OCI-LY1 (cell line): ENCODE measurements around the gene MICU1.

Experiments used
- H2AFZ ChIP-seq: fragments of 200-600 bp; sonication (generic), shearing (Covaris generic); 2 replicates; pipeline ENCODE4 v1.6.0; 2014; ENCODE audit warnings: antibody characterized with exemption, mild to moderate bottlenecking, low read length
- H3F3A ChIP-seq: fragments of 200-600 bp; sonication (generic), shearing (Covaris generic); 2 replicates; pipeline ENCODE4 v1.6.0; 2014; ENCODE audit warnings: mild to moderate bottlenecking, antibody characterized with exemption, low read length, moderate library complexity; ENCODE audit not compliant: insufficient read depth
- H3K27ac ChIP-seq: fragments of 200-600 bp; sonication (generic); 2 replicates; pipeline ENCODE4 v1.5.1; 2014; ENCODE audit warnings: low read length, mixed run types, mild to moderate bottlenecking, low read depth; ENCODE audit not compliant: poor library complexity, severe bottlenecking
- H3K27me3 ChIP-seq: fragments of 200-600 bp; sonication (generic); 2 replicates; pipeline ENCODE4 v1.6.0; 2014; ENCODE audit warnings: antibody characterized with exemption, mild to moderate bottlenecking, low read length, moderate library complexity; ENCODE audit not compliant: insufficient read depth
- H3K36me3 ChIP-seq: fragments of 200-600 bp; sonication (generic); 2 replicates; pipeline ENCODE4 v1.6.1; 2014; ENCODE audit warnings: mild to moderate bottlenecking, antibody characterized with exemption, low read length, moderate library complexity, mixed read lengths; ENCODE audit not compliant: insufficient read depth
- H3K4me1 ChIP-seq: fragments of 200-600 bp; sonication (generic); 2 replicates; pipeline ENCODE4 v1.5.1; 2014; ENCODE audit warnings: mild to moderate bottlenecking, low read length, moderate library complexity; ENCODE audit not compliant: insufficient read depth, severe bottlenecking
- H3K4me2 ChIP-seq: fragments of 200-600 bp; sonication (generic), shearing (Covaris generic); 2 replicates; pipeline ENCODE4 v1.6.1; 2014; ENCODE audit warnings: low read length
- H3K4me3 ChIP-seq: fragments of 200-600 bp; sonication (generic); 2 replicates; pipeline ENCODE4 v1.5.1; 2014; ENCODE audit warnings: low read length, low read depth, mild to moderate bottlenecking, mixed read lengths; ENCODE audit not compliant: poor library complexity, severe bottlenecking
- H3K79me2 ChIP-seq: fragments of 200-600 bp; shearing (Covaris generic); 2 replicates; pipeline ENCODE4 v1.6.1; 2016; ENCODE audit warnings: mixed run types, low read length, mixed read lengths; ENCODE audit not compliant: insufficient read depth
- H3K9ac ChIP-seq: fragments of 200-600 bp; sonication (generic), shearing (Covaris generic); 2 replicates; pipeline ENCODE4 v1.6.1; 2014; ENCODE audit warnings: mild to moderate bottlenecking, low read length, mixed read lengths
- H3K9me2 ChIP-seq: fragments of 200-600 bp; sonication (generic), shearing (Covaris generic); 2 replicates; pipeline ENCODE4 v1.6.1; 2014; ENCODE audit warnings: low read depth, mild to moderate bottlenecking, low read length, mixed read lengths
- H3K9me3 ChIP-seq: fragments of 200-600 bp; shearing (Covaris generic); 2 replicates; pipeline ENCODE4 v1.6.1; 2014; ENCODE audit warnings: low read length, mixed read lengths
- H4K20me1 ChIP-seq: fragments of 200-600 bp; sonication (generic), shearing (Covaris generic); 2 replicates; pipeline ENCODE4 v1.6.0; 2016; ENCODE audit warnings: mild to moderate bottlenecking, low read length; ENCODE audit not compliant: insufficient read depth
- EZH2 ChIP-seq: fragments of 200-600 bp; sonication (generic), shearing (Covaris generic); IDR thresholded peaks from 2 replicates; pipeline ENCODE4 v1.8.0; 2017; ENCODE audit warnings: borderline replicate concordance, mixed run types, mild to moderate bottlenecking, antibody characterized with exemption, low read length, moderate library complexity, mixed read lengths
- TF ChIP-seq, protein P1 (sequence below): fragments of 200-600 bp; sonication (generic), shearing (Covaris generic); IDR thresholded peaks from 2 replicates; pipeline ENCODE4 v1.5.1; 2017; ENCODE audit warnings: mild to moderate bottlenecking, antibody characterized with exemption, low read length, moderate library complexity, mixed read lengths

MICU1 gene

DNA sequence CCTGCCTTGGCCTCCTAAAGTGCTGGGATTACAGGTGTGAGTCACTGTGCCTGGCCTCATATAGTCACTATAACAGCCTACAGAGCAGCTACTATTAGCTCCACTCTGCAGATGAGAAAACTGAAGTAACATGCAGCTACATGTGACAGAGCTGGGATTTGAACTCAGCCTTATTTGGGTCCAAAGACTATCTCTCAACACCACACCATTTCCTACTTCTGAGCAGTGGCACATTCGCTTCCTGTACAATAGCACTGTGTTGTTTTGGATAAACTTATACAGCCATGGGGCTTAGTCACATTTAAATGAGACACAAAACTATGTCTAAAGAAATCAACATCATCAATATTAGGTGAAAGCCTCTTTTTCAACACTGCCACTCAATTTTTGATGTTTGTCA is 201.3 kb downstream of the MICU1 start:
- H4K20me1 ChIP-seq, result no peaks in the 10 kb centered on the region
- H3K4me3 ChIP-seq, result no peak overlapping the region
- no peaks in the 10 kb centered on the region for H3F3A ChIP-seq
- H3K27ac ChIP-seq, result no peak overlapping the region
- no peaks in the 10 kb centered on the region for H3K79me2 ChIP-seq
- H3K4me2 ChIP-seq, result no peak overlapping the region
- peaks cover 4% of the 10 kb centered on the region; the same call in 1 of the 2 replicates for H3K36me3 ChIP-seq
- no peak overlapping the region for H3K9ac ChIP-seq
- TF ChIP-seq, protein P1, sequence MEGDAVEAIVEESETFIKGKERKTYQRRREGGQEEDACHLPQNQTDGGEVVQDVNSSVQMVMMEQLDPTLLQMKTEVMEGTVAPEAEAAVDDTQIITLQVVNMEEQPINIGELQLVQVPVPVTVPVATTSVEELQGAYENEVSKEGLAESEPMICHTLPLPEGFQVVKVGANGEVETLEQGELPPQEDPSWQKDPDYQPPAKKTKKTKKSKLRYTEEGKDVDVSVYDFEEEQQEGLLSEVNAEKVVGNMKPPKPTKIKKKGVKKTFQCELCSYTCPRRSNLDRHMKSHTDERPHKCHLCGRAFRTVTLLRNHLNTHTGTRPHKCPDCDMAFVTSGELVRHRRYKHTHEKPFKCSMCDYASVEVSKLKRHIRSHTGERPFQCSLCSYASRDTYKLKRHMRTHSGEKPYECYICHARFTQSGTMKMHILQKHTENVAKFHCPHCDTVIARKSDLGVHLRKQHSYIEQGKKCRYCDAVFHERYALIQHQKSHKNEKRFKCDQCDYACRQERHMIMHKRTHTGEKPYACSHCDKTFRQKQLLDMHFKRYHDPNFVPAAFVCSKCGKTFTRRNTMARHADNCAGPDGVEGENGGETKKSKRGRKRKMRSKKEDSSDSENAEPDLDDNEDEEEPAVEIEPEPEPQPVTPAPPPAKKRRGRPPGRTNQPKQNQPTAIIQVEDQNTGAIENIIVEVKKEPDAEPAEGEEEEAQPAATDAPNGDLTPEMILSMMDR, result no peak
- no peak for TF ChIP-seq EZH2
- H3K9me3 ChIP-seq, result no peaks in the 10 kb centered on the region
- no peaks in the 10 kb centered on the region for H3K9me2 ChIP-seq
- H2AFZ ChIP-seq, result no peak overlapping the region
- H3K4me1 ChIP-seq, result no peaks in the 10 kb centered on the region
- no peaks in the 10 kb centered on the region for H3K27me3 ChIP-seq

DNA sequence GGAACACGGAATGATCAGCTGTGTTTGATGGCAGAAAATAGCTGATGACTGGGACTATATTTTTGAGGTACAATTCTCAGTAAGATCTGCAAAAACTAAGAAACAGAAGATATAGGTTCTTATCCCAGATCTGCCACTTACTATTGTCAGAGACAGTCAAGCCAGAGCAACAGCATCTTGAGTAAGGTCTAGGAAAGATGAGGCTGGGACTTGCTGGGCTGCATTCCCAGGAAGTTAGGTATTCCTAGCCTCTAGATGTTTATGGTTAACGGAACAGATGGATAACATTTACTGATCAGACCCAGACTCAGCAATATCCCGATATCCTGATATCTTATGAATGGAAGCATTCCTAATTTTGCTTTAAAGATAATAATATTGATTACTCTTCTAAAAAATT is 202.5 kb downstream of the MICU1 start:
- TF ChIP-seq, protein P1, result no peak
- no peak for TF ChIP-seq EZH2
- Histone ChIP-seq H2AFZ (no peak overlapping the region), H3K4me2 (no peak overlapping the region), H3K9me2 (no peaks in the 10 kb centered on the region), H3K79me2 (no peaks in the 10 kb centered on the region), H3K4me1 (no peaks in the 10 kb centered on the region), H3K27ac (no peak overlapping the region), H3K9me3 (no peaks in the 10 kb centered on the region), H3K9ac (no peak overlapping the region), H4K20me1 (no peaks in the 10 kb centered on the region), H3F3A (no peaks in the 10 kb centered on the region), H3K27me3 (no peaks in the 10 kb centered on the region), H3K36me3 (peaks cover 4% of the 10 kb centered on the region; the same call in 1 of the 2 replicates), H3K4me3 (no peak overlapping the region)

DNA sequence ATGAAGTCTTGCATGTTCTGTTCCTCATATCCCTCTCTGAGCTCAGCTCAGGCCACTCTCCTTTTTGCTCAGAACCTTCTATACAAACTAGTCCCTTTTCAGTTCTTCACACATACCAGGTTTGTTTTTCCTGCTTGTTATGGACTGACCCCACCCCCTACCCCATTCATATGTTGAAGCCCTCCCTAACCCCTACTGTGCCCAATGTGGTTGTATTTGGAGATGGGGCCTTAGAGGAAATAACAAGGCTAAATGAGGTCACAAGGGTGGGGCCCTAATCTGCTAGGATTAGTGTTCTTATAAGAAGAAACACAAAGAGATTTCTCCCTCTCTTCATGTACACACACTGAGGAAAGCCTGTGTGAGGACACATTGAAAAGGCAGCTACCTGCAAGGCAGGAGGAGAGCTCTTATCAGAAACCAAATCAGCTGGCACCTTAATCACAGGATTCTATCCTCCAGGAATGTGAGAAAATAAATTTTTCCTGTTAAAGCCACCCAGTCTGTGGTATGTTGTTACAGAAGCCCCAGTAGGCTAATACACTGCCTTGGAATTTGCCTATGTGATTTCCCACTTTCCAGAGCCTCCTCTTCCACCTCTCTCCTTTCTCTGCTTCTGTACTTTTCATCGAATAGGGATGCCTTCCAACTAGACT is 203.9 kb downstream of the MICU1 start:
- H3K27ac ChIP-seq, result no peak overlapping the region
- no peak for TF ChIP-seq EZH2
- TF ChIP-seq, protein P1, result no peak

More for the DNA sequence above, 203.9 kb downstream of the MICU1 start:
- Histone ChIP-seq H4K20me1 (no peaks in the 10 kb centered on the region), H3K4me1 (no peaks in the 10 kb centered on the region), H3K9me2 (no peaks in the 10 kb centered on the region), H3K36me3 (peaks cover 4% of the 10 kb centered on the region; the same call in 1 of the 2 replicates), H2AFZ (no peak overlapping the region), H3K4me3 (no peak overlapping the region), H3K9me3 (no peaks in the 10 kb centered on the region), H3K27me3 (no peaks in the 10 kb centered on the region), H3K79me2 (no peaks in the 10 kb centered on the region), H3K4me2 (no peak overlapping the region), H3F3A (no peaks in the 10 kb centered on the region), H3K9ac (no peak overlapping the region)
